IMR-90 (cell line): ENCODE data around the gene INPP5D. TPM values are rescaled to one million over a fixed set of nuclear protein-coding genes. Genes with fewer than 3 reads are reported as not detected.

Experiments used
- ATAC-seq: fragments of 200-7000 bp; cut with Tn5 transposase; 2 replicates; pipeline ENCODE4 v1.9.1; 2020; ENCODE audit warnings: low read depth, mild to moderate bottlenecking, moderate library complexity
- BruUV-seq: library from RNA; stranded (reverse); fragments of 400-500 nt; replicated peaks from 2 replicates; lab custom pipeline; 2021; lab: Mats Ljungman, UMichigan
- CTCF ChIA-PET: fragments of 300-600 bp; formaldehyde crosslinking; extraction: SDS; loops from one replicate; lab custom pipeline; 2021; ENCODE audit warnings: antibody characterized with exemption; lab: Yijun Ruan, JAX
- POLR2A ChIA-PET: fragments of 300-600 bp; sonication (Branson Sonifier 250); formaldehyde crosslinking; loops from one replicate; lab custom pipeline; 2022; ENCODE audit warnings: antibody characterized with exemption; ENCODE audit not compliant: unreplicated experiment; lab: Charles Lee
- DNase-seq: peaks from one replicate; pipeline ENCODE4 v3.0.0; 2013
- H2AFZ ChIP-seq: replicated peaks from 2 replicates; pipeline ENCODE3; 2013; ENCODE audit warnings: low read length, mild to moderate bottlenecking; ENCODE audit not compliant: poor library complexity
- H2AK5ac ChIP-seq: 2 replicates; pipeline ENCODE4 v1.6.1; 2013; ENCODE audit warnings: low read depth, low read length, inconsistent platforms
- H2AK9ac ChIP-seq: replicated peaks from 2 replicates; pipeline ENCODE3; 2013; ENCODE audit warnings: mild to moderate bottlenecking, low read depth, low read length, moderate library complexity; ENCODE audit not compliant: poor library complexity
- H2BK120ac ChIP-seq: 2 replicates; pipeline ENCODE4 v1.6.1; 2013; ENCODE audit warnings: low read depth, low read length, inconsistent platforms
- H2BK15ac ChIP-seq: 3 replicates; pipeline ENCODE4 v1.6.1; 2013; ENCODE audit warnings: low read depth, low read length, inconsistent platforms
- H2BK20ac ChIP-seq: 2 replicates; pipeline ENCODE4 v1.6.1; 2013; ENCODE audit warnings: low read depth, mild to moderate bottlenecking, inconsistent platforms, low read length, moderate library complexity
- H2BK5ac ChIP-seq: 2 replicates; pipeline ENCODE4 v1.6.1; 2013; ENCODE audit warnings: mild to moderate bottlenecking, low read depth, low read length, inconsistent platforms; ENCODE audit not compliant: poor library complexity, severe bottlenecking
- H3K14ac ChIP-seq: replicated peaks from 2 replicates; pipeline ENCODE4 v1.6.1; 2013; ENCODE audit warnings: low read depth, low read length, inconsistent platforms
- H3K18ac ChIP-seq: 2 replicates; pipeline ENCODE4 v1.6.1; 2013; ENCODE audit warnings: low read depth, low read length, control low read depth
- H3K23ac ChIP-seq: 2 replicates; pipeline ENCODE4 v1.6.1; 2013; ENCODE audit warnings: low read depth, low read length, inconsistent platforms
- H3K27ac ChIP-seq: 2 replicates; pipeline ENCODE4 v1.5.1; 2013; ENCODE audit warnings: mild to moderate bottlenecking, control low read depth, low read length; ENCODE audit not compliant: insufficient read depth
- H3K27me3 ChIP-seq: 2 replicates; pipeline ENCODE4 v1.6.1; 2013; ENCODE audit warnings: low read length; ENCODE audit not compliant: control insufficient read depth, insufficient read depth
- H3K36me3 ChIP-seq: 2 replicates; pipeline ENCODE4 v1.6.1; 2013; ENCODE audit warnings: low read length, mixed read lengths; ENCODE audit not compliant: control insufficient read depth, insufficient read depth
- H3K4ac ChIP-seq: 2 replicates; pipeline ENCODE4 v1.6.1; 2013; ENCODE audit warnings: low read depth, low read length, inconsistent platforms
- H3K4me1 ChIP-seq: 2 replicates; pipeline ENCODE4 v1.6.1; 2013; ENCODE audit warnings: low read length, mixed read lengths; ENCODE audit not compliant: control insufficient read depth, insufficient read depth
- H3K4me2 ChIP-seq: 2 replicates; pipeline ENCODE4 v1.6.1; 2013; ENCODE audit warnings: low read depth, mild to moderate bottlenecking, control low read depth, low read length, moderate library complexity
- H3K4me3 ChIP-seq: 2 replicates; pipeline ENCODE4 v1.5.1; 2013; ENCODE audit warnings: low read depth, mild to moderate bottlenecking, control low read depth, low read length, moderate library complexity; ENCODE audit not compliant: insufficient read depth
- H3K56ac ChIP-seq: 2 replicates; pipeline ENCODE4 v1.6.1; 2013; ENCODE audit warnings: low read length, inconsistent platforms; ENCODE audit not compliant: insufficient read depth; ENCODE audit errors: extremely low read depth
- H3K79me1 ChIP-seq, 2 experiments: 2 replicates each; pipeline ENCODE4 v1.6.1; 2013; ENCODE audit warnings: low read length in 2 of 2, inconsistent platforms in 1 of 2, low read depth in 1 of 2
- H3K9ac ChIP-seq: 2 replicates; pipeline ENCODE4 v1.6.1; 2013; ENCODE audit warnings: low read depth, low read length, control low read depth
- H3K9me1 ChIP-seq: 2 replicates; pipeline ENCODE4 v1.6.1; 2013; ENCODE audit warnings: low read length, inconsistent platforms; ENCODE audit not compliant: insufficient read depth
- H3K9me3 ChIP-seq: 2 replicates; pipeline ENCODE4 v1.6.1; 2013; ENCODE audit warnings: low read length; ENCODE audit not compliant: control insufficient read depth, insufficient read depth
- H4K20me1 ChIP-seq: 2 replicates; pipeline ENCODE4 v1.6.1; 2013; ENCODE audit warnings: low read length, inconsistent platforms; ENCODE audit not compliant: insufficient read depth
- H4K5ac ChIP-seq: 2 replicates; pipeline ENCODE4 v1.6.1; 2013; ENCODE audit warnings: mild to moderate bottlenecking, low read depth, low read length, control low read depth
- H4K8ac ChIP-seq, 2 experiments: 2 replicates each; pipeline ENCODE4 v1.6.1; 2013; ENCODE audit warnings: low read depth in 2 of 2, low read length in 2 of 2, control low read depth in 1 of 2, inconsistent platforms in 1 of 2
- H4K91ac ChIP-seq: 2 replicates; pipeline ENCODE4 v1.6.1; 2013; ENCODE audit warnings: low read depth, low read length, inconsistent platforms; ENCODE audit not compliant: insufficient read depth
- FOS ChIP-seq: fragments of 150-350 bp; IDR thresholded peaks from 2 replicates; pipeline ENCODE4 v1.6.1; 2016; ENCODE audit warnings: low read depth, low read length
- MAFK ChIP-seq: IDR thresholded peaks from 2 replicates; pipeline ENCODE4 v1.6.1; 2012; ENCODE audit warnings: low read depth, low read length, improper control_type of control experiment
- MAZ ChIP-seq: IDR thresholded peaks from 2 replicates; pipeline ENCODE4 v1.6.1; 2012; ENCODE audit warnings: low read depth, mild to moderate bottlenecking, low read length, improper control_type of control experiment, moderate library complexity, borderline replicate concordance
- MXI1 ChIP-seq: IDR thresholded peaks from 2 replicates; pipeline ENCODE4 v1.6.1; 2012; ENCODE audit warnings: low read depth, mild to moderate bottlenecking, low read length, moderate library complexity, borderline replicate concordance
- NFE2L2 ChIP-seq: fragments of 150-350 bp; IDR thresholded peaks from 2 replicates; pipeline ENCODE4 v1.6.1; 2016; ENCODE audit warnings: low read depth, mild to moderate bottlenecking, low read length
- POLR2A ChIP-seq: IDR thresholded peaks from 2 replicates; pipeline ENCODE4 v1.6.1; 2012; ENCODE audit warnings: mild to moderate bottlenecking, low read depth, low read length
- RFX5 ChIP-seq: IDR thresholded peaks from 2 replicates; pipeline ENCODE4 v1.8.0; 2012; ENCODE audit warnings: low read depth, mild to moderate bottlenecking, low read length, moderate library complexity
- SMC3 ChIP-seq: fragments of 150-350 bp; IDR thresholded peaks from 2 replicates; pipeline ENCODE4 v1.6.1; 2016; ENCODE audit warnings: low read depth, mild to moderate bottlenecking, antibody characterized with exemption, low read length, moderate library complexity
- USF2 ChIP-seq: fragments of 150-350 bp; IDR thresholded peaks from 2 replicates; pipeline ENCODE4 v1.6.1; 2017; ENCODE audit warnings: mild to moderate bottlenecking, antibody characterized with exemption, low read length, low read depth
- WGBS, 2 experiments: methylation state at CpG; one replicate each; pipeline versions ENCODE4 v1.1.5 to v1.1.7; 2013; ENCODE audit warnings: missing lambda C conversion rate in 2 of 2; ENCODE audit not compliant: insufficient read length in 1 of 2; ENCODE audit errors: extremely low coverage in 2 of 2; 5-methylcytosine and 5-hydroxymethylcytosine counted together
- dilution Hi-C: fragments of 300-500 bp; cut with HindIII; formaldehyde crosslinking; loops from one replicate; pipeline ENCODE4 v1.14.3; 2018; ENCODE audit warnings: low sequenced_read_pairs; ENCODE audit not compliant: unreplicated experiment
- in situ Hi-C: fragments of 300-500 bp; cut with MboI; formaldehyde crosslinking; loops from 3 replicates; pipeline ENCODE4 v1.14.3; 2019; ENCODE audit warnings: low sequenced_read_pairs, inconsistent platforms, mixed read lengths
- intact Hi-C: fragments of 100-400 bp; cut with micrococcal nuclease; formaldehyde crosslinking; loops from 2 replicates; pipeline ENCODE4 v1.10.0; 2022
- polyA plus RNA-seq, 3 experiments: library from polyadenylated mRNA; depleted of rRNA; stranded (reverse); fragments of >200 nt; gene quantifications; 2 replicates each; pipeline ENCODE4 v1.2.3, GENCODE V29; 2012; ENCODE audit warnings: low replicate concordance in 1 of 3
- total RNA-seq: library from RNA; depleted of rRNA; stranded (reverse); fragments of >200 nt; gene quantifications from 2 replicates; pipeline ENCODE4 v1.2.3, GENCODE V29; 2012

The INPP5D gene
- total and polyA plus RNA-seq, 2 of the 4 experiments (the other 2 are of a cell fraction), result 0.18 to 0.29 TPM

- Histone ChIP-seq H3K4me1 (no peaks in the 10 kb centered on the region), H4K91ac (no peak overlapping the region), H3K36me3 (no peaks in the 10 kb centered on the region), H4K8ac (no peak overlapping the region), H3K27ac (no peak overlapping the region), H3K79me1 (no peaks in the 10 kb centered on the region), H3K4ac (no peak overlapping the region), H3K27me3 (peaks cover 7% of the 10 kb centered on the region), H2AK9ac (no peak overlapping the region), H3K4me2 (no peak overlapping the region), H2BK120ac (no peak overlapping the region), H3K9ac (no peak overlapping the region), H2BK5ac (no peak overlapping the region), H3K18ac (no peak overlapping the region), H3K56ac (no peak overlapping the region), H2AFZ (no peak overlapping the region), H3K4me3 (no peak overlapping the region), H4K20me1 (no peaks in the 10 kb centered on the region), H2AK5ac (no peak overlapping the region), H3K9me1 (no peaks in the 10 kb centered on the region), H3K23ac (no peak overlapping the region), H2BK20ac (no peak overlapping the region), H2BK15ac (no peak overlapping the region), H3K9me3 (no peaks in the 10 kb centered on the region), H4K5ac (no peak overlapping the region), H3K14ac (no peak overlapping the region)
- no peak for ATAC-seq
- POLR2A ChIA-PET, result no interaction called here
- in situ Hi-C loops, result no loop called here
- WGBS, 2 experiments, result no CpG with 5 or more reads among the region's 3 CpGs
- no peak for DNase-seq
- dilution Hi-C loops, result no loop called here
- CTCF ChIA-PET, result interaction anchor here (0.9 kb wide), 1 partner anchor 15 kb away, joined by 3 read pairs; no protein-coding TSS in a partner anchor
- TF ChIP-seq USF2, result no peak
- TF ChIP-seq SMC3, result no peak
- TF ChIP-seq FOS, result no peak
- TF ChIP-seq MXI1, result no peak
- no peak for TF ChIP-seq NFE2L2
- TF ChIP-seq RFX5, result no peak
- no peak for TF ChIP-seq POLR2A
- TF ChIP-seq MAZ, result no peak
- TF ChIP-seq MAFK, result no peak
- intact Hi-C loops, result no loop called here
- BruUV-seq, result no TSS peak
Measured at GRCh38 chr2:233076749-233077148, 16.6 kb downstream of the INPP5D start.
